ENCODE results near the gene VDAC1.

The VDAC1 gene

GRCh38 chr5:133925269-133925668, 79.5 kb downstream of the VDAC1 start:
- peak overlapping the region in 2 of 3 experiments; percentile 7 to 15 for H3K27ac Mint-ChIP-seq
- no peaks in the 10 kb centered on the region for H3K36me3 Mint-ChIP-seq (ENCODE audit: low read depth)
- no peaks in the 10 kb centered on the region for H3K9me3 Mint-ChIP-seq
- no peak for TF ChIP-seq CTCF (IDR thresholded peaks at IDR 0.05; ENCODE audit: unreplicated experiment in 3 of 3)
- peaks cover 54% of the 10 kb centered on the region for H3K27me3 Mint-ChIP-seq (ENCODE audit: low read depth)
- no peak overlapping the region for H3K4me3 Mint-ChIP-seq
- peaks cover 23% of the 10 kb centered on the region for H3K4me1 Mint-ChIP-seq

DNA sequence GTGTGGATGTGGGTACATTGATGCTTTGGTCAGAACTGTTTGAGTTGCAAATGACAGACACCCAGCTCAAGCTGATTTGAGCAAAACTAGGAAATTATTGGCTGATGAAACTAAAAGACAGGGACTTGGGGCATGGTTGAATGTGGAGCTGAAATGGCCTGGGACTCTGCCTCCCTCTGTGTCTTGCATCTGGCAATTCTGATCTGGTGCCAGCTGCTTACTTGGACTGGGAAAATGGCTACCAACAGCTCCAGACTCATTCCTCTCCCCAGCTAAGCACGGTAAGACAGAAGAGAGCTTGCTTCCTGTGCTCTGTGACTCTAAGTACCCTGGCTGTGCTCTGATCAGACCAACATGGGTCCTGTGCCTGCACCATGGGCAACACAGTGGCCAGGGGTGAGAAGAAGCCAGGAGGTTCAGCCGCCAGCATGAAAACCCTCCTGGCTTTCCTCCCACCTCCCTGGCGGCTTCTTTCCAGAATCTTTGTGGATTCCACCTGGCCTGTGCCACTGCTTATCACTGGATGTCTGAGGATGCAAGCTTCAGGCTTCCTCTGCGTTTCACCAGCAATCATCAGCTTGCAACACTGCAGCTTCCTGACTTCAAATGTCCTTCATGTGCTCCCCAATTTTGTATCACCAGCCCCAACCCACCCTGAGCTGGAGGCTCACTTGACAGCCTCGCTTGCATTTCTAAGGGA, 80.4 kb downstream of the VDAC1 start:
- Mint-ChIP-seq H3K9me3 (no peaks in the 10 kb centered on the region), H3K27me3 (ENCODE audit: low read depth) (peaks cover 61% of the 10 kb centered on the region), H3K36me3 (ENCODE audit: low read depth) (no peaks in the 10 kb centered on the region), H3K4me3 (no peak overlapping the region), H3K4me1 (peaks cover 15% of the 10 kb centered on the region), H3K27ac (no peak overlapping the region)
- no peak for TF ChIP-seq CTCF (IDR thresholded peaks at IDR 0.05; ENCODE audit: unreplicated experiment in 3 of 3)

DNA sequence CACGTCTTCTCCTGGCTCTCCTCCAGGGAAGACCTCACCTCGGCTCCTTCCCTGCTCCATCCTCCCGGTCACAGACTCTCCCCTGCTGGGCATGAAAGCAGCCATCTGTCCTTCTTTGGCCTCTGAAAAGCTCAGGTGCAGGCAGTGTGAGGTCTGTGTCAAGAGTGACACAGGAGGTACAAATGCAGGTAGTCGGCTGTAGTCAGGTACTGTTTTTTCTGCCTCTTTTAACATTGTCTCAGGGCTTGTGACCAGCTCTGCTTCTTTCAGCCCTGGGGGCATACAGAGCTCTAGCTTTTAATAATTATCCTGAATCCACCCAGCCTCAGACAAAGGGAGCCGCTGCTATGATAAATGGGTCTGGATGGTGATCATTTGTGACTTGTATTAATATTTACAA, 82.8 kb downstream of the VDAC1 start:
- H3K9me3 Mint-ChIP-seq, result no peaks in the 10 kb centered on the region
- no peak for TF ChIP-seq CTCF (IDR thresholded peaks at IDR 0.05; ENCODE audit: unreplicated experiment in 3 of 3)
- H3K4me1 Mint-ChIP-seq, result peaks cover 12% of the 10 kb centered on the region
- H3K4me3 Mint-ChIP-seq, result no peak overlapping the region
- H3K27me3 Mint-ChIP-seq (ENCODE audit: low read depth), result peaks cover 68% of the 10 kb centered on the region
- peak overlapping the region; percentile 36 to 58 (median 46) for H3K27ac Mint-ChIP-seq
- H3K36me3 Mint-ChIP-seq (ENCODE audit: low read depth), result no peaks in the 10 kb centered on the region
